ENCODE data around the gene BOLA2. TPM values are rescaled to one million over a fixed set of nuclear protein-coding genes. Genes with fewer than 3 reads are reported as not detected.
A peak's percentile ranks its signal among the peaks of the same experiment; 100 is the strongest.
"Not testable (repeated sequence)": the region's sequence is repeated elsewhere in the genome, so short reads cannot be mapped to it uniquely, and the experiment has no call there.

The BOLA2 gene
- total RNA-seq = 2.1 TPM
- long read RNA-seq, transcript BOLA2-201 (3 exons, 1,012 nt) = major isoform, 6 of 7 reads
- long read RNA-seq, partial matches to known transcripts = 1 of 7 reads
- long read RNA-seq, other reads (novel, unspliced or antisense) = 0 of 7 reads

- DNase-seq (ENCODE audit: missing footprints); intact Hi-C loops (cut with DNase I): not testable (repeated sequence)
- ATAC-seq = peak; percentile 97
Measured at GRCh38 chr16:29454269-29454668, at the start of gene BOLA2, which contains the start of gene SLX1B. Gene BOLA2, minus strand, starts transcription at chr16:29454351. Its CDS starts 98 bp downstream, at chr16:29454253. Gene SLX1B, plus strand, starts transcription at chr16:29454533.

GRCh38 chr16:29482276-29482675 is 28.1 kb upstream of the BOLA2 start:
- not testable (repeated sequence) for ATAC-seq
- peak; percentile 7 for DNase-seq (ENCODE audit: missing footprints)

GRCh38 chr16:29472065-29472464 is 17.9 kb upstream of the BOLA2 start:
- intact Hi-C loops (cut with DNase I); DNase-seq (ENCODE audit: missing footprints); ATAC-seq: not testable (repeated sequence)

More at GRCh38 chr16:29482276-29482675, 28.1 kb upstream of the BOLA2 start:
- intact Hi-C loops (cut with DNase I) = not testable (repeated sequence)

DNA sequence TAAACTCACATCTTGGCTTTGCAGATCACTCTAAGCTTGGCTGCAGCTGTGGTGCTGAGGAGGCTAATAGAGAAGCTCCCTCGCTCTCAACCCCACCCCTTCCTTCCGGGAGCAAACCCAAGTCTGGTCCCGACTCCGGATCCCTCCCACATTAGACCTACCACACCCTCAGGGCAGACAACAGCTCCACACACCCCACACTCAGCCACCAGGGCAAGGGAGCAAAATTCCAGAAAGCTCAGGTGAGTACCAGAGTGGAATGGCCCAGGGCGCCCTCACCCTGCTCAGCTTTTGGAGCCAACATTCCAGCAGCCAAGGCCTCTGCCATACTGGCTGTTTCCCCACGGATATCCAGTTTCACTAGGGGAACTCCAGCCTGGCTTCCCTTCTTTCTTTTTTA is 15.5 kb upstream of the BOLA2 start:
- DNase-seq (ENCODE audit: missing footprints) (peak; percentile 92), ATAC-seq (peak; percentile 95)
- intact Hi-C loops (cut with DNase I) = not testable (repeated sequence)

- not testable (repeated sequence) for ATAC-seq; DNase-seq (ENCODE audit: missing footprints)
Measured at GRCh38 chr16:29467654-29468366, 13.7 kb upstream of the BOLA2 start.

DNA sequence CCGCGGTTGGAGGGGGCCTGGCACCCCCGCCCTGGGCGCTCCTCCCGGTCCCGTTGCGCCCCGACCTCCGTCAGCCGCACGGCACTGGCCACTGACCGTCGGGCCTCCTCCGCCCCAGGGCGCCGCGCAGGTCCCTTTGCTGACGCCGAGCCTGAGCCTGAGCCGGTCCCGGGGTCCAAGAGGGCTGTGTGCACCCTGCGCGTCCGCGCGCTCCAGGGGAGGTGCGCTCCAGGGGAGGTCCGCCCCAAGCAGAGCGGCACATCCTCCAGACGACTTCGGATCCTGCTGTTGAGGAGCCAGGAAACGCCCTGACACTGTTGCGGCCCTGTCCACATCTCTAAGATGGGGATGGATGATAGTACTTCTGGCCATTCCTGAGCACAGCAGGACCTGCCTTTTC is 12.8 kb upstream of the BOLA2 start:
- DNase-seq (ENCODE audit: missing footprints); intact Hi-C loops (cut with DNase I): not testable (repeated sequence)
- peak; percentile 4 for ATAC-seq

More at GRCh38 chr16:29467654-29468366, 13.7 kb upstream of the BOLA2 start:
- intact Hi-C loops (cut with DNase I) = not testable (repeated sequence)

GRCh38 chr16:29465985-29466824 is 12.1 kb upstream of the BOLA2 start:
- DNase-seq (ENCODE audit: missing footprints); intact Hi-C loops (cut with DNase I): not testable (repeated sequence)
- ATAC-seq = peak; percentile 51

DNA sequence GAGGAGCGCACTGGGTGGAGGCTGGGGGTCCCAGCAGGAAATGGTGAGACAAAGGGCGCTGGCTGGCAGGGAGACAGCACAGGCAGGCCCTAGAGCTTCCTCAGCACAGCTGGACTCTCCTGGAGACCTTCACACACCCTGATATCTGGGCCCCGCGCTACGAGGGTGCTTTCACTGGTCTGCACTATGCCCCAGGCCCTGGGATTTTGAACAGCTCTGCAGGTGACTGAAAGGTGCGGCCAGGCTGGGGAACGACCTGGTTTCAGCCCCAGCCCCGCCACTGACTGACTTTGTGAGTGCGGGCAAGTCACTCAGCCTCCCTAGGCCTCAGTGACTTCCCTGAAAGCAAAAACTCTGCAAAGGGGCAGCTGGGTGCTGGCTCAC is 6.5 kb upstream of the BOLA2 start:
- ATAC-seq; intact Hi-C loops (cut with DNase I): not testable (repeated sequence)

GRCh38 chr16:29459706-29460646 is 5.8 kb upstream of the BOLA2 start, which contains the start of gene SULT1A4:
Gene SULT1A4, plus strand, starts transcription at chr16:29459913. Its CDS starts 1,473 bp downstream, at chr16:29461386.
- intact Hi-C loops (cut with DNase I); DNase-seq (ENCODE audit: missing footprints): not testable (repeated sequence)
- peak; percentile 43 for ATAC-seq

More for the DNA sequence above, 6.5 kb upstream of the BOLA2 start:
- not testable (repeated sequence) for DNase-seq (ENCODE audit: missing footprints)

DNA sequence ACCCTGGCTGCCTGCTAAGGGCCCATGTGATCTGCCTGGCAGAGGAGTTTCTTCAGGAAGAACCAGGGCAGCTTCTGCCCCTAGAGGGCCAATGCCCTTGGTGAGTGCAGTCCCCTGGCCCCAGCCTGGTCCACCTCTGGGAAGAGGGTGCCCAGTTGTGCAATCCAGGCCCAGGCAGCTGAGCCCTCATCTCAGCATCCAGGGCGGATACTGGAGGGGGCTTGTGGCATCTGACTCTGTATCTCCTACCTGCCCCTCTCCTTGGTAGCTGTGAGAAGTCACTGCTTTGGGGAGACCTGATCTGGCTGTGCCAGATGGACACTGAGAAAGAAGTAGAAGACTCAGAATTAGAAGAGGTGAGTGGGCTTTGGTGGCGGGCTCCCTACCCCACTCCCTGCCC is 3.5 kb upstream of the BOLA2 start:
- intact Hi-C loops (cut with DNase I); ATAC-seq: not testable (repeated sequence)
- peak; percentile 28 for DNase-seq (ENCODE audit: missing footprints)

GRCh38 chr16:29454828-29455227 is 677 bp upstream of the BOLA2 start:
- DNase-seq (ENCODE audit: missing footprints); intact Hi-C loops (cut with DNase I): not testable (repeated sequence)
- peak; percentile 84 for ATAC-seq

GRCh38 chr16:29453754-29454153 is 397 bp downstream of the BOLA2 start:
- DNase-seq (ENCODE audit: missing footprints); intact Hi-C loops (cut with DNase I): not testable (repeated sequence)
- peak; percentile 8 for ATAC-seq

DNA sequence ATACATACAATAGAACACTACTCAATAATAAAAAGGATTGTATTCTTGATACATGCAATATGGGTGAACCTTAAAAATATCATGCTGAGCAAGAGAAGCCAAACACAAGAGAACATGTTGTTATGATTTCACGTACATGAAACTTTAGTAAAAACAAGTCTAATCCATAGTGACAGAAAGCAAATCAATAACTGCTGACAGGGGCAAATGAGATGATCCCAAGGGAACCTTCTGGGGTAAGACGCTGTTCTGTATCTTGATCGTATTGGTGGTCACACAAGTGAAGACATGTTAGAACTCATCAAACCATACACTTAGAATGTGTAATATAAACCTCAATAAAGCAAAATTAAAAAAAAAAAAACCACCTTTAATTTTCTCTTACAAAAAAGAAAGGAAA is 28.8 kb downstream of the BOLA2 start:
- ATAC-seq; intact Hi-C loops (cut with DNase I); DNase-seq (ENCODE audit: missing footprints): not testable (repeated sequence)

DNA sequence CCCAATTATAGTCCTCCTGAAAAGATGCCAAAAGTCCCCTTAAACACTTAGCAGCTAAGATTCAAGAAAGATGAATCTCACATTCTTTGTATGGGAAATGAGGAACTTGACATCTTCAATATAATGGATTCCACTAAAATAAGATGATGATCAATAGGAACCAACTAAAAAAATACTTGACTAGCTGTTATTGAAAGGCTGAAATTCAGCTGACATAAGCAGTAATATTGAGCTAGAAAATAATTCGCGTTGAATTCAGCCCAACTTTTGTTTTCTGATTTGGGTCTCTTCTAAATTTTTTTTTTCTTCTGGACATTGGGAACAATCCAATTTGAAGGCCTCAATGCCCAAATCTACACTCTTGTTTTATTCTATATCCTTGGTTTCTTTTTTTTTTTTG is 30.6 kb downstream of the BOLA2 start:
- intact Hi-C loops (cut with DNase I); ATAC-seq; DNase-seq (ENCODE audit: missing footprints): not testable (repeated sequence)

DNA sequence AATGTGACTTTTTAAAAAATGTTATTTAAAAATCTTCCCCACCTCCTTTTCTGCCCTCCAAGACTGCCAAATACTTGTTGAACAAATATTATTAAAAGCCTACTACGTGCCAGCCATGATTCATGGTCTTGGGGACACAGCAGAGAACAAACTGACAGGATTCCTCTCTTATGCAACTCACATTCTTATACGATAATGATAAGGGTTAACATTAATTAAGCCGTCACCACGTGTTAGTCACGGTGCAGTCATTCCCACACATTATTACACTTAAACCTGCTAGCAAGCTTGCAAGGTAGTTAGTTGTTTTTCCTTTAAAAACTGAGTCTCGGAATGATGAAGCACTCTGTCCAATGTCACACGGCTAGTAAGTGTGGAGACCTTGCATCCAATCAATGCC is 48.9 kb downstream of the BOLA2 start:
- ATAC-seq; intact Hi-C loops (cut with DNase I); DNase-seq (ENCODE audit: missing footprints): not testable (repeated sequence)
